Measurements from ENCODE around the gene ABCC8.

The ABCC8 gene

GRCh38 chr11:17504330-17505107 lies 27.9 kb upstream of the ABCC8 start:
- DNase-seq: peak; percentile 82

- DNase-seq: no peak
Measured at GRCh38 chr11:17502630-17503029, 26.0 kb upstream of the ABCC8 start.

GRCh38 chr11:17500673-17501072 lies 24.0 kb upstream of the ABCC8 start:
- no peak for DNase-seq

GRCh38 chr11:17498475-17498874 lies 21.8 kb upstream of the ABCC8 start:
- no peak for DNase-seq

GRCh38 chr11:17498058-17498457 lies 21.4 kb upstream of the ABCC8 start:
- DNase-seq: no peak

- no peak for DNase-seq
Measured at GRCh38 chr11:17496406-17496805, 19.8 kb upstream of the ABCC8 start.

- DNase-seq: no peak
Measured at GRCh38 chr11:17494019-17494418, 17.4 kb upstream of the ABCC8 start.

GRCh38 chr11:17490938-17491337 lies 14.3 kb upstream of the ABCC8 start:
- DNase-seq: no peak

- DNase-seq: no peak
Measured at GRCh38 chr11:17490232-17490631, 13.6 kb upstream of the ABCC8 start.

- no peak for DNase-seq
Measured at GRCh38 chr11:17489751-17490150, 13.1 kb upstream of the ABCC8 start.

- DNase-seq: no peak
Measured at GRCh38 chr11:17488563-17488962, 11.9 kb upstream of the ABCC8 start.

GRCh38 chr11:17486646-17487045 lies 10.0 kb upstream of the ABCC8 start:
- no peak for DNase-seq

- DNase-seq: no peak
Measured at GRCh38 chr11:17483505-17483904, 6.9 kb upstream of the ABCC8 start.

GRCh38 chr11:17481905-17482304 lies 5.3 kb upstream of the ABCC8 start:
- DNase-seq: no peak

GRCh38 chr11:17479284-17480214 lies 2.9 kb upstream of the ABCC8 start:
- no peak for DNase-seq

GRCh38 chr11:17478070-17478469 lies 1.4 kb upstream of the ABCC8 start:
- no peak for DNase-seq

GRCh38 chr11:17477361-17477760 lies 716 bp upstream of the ABCC8 start:
- DNase-seq: no peak

GRCh38 chr11:17477084-17477333 lies 364 bp upstream of the ABCC8 start:
- no peak for DNase-seq

- DNase-seq: no peak
Measured at GRCh38 chr11:17475666-17476316, 854 bp downstream of the ABCC8 start.

GRCh38 chr11:17473071-17473744 lies 3.4 kb downstream of the ABCC8 start:
- DNase-seq: no peak

GRCh38 chr11:17472467-17472866 lies 4.2 kb downstream of the ABCC8 start:
- no peak for DNase-seq

- no peak for DNase-seq
Measured at GRCh38 chr11:17471501-17471900, 5.1 kb downstream of the ABCC8 start.

GRCh38 chr11:17469998-17470397 lies 6.6 kb downstream of the ABCC8 start:
- DNase-seq: no peak
